Measurements from ENCODE around the gene BCHE.

BCHE gene

DNA sequence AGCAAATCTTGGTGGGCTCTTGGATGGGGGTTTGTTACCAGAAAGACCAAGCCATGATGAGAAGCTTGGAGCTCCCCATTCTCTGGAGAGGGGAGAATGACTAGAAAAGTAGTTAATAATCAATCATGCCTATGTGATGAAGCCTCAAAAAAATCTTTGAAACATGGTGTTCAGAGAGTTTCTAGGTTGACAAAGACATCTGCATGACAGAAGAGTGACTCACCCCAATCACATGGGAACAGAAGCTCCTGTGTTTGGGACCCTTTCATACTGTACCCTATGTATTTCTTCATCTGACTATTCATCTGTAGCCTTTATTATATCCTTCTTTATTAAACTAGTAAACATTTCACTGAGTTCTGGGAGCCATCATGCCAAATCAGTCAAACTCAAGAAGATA is 87.4 kb downstream of the BCHE start:
- TF ChIP-seq, protein P1, sequence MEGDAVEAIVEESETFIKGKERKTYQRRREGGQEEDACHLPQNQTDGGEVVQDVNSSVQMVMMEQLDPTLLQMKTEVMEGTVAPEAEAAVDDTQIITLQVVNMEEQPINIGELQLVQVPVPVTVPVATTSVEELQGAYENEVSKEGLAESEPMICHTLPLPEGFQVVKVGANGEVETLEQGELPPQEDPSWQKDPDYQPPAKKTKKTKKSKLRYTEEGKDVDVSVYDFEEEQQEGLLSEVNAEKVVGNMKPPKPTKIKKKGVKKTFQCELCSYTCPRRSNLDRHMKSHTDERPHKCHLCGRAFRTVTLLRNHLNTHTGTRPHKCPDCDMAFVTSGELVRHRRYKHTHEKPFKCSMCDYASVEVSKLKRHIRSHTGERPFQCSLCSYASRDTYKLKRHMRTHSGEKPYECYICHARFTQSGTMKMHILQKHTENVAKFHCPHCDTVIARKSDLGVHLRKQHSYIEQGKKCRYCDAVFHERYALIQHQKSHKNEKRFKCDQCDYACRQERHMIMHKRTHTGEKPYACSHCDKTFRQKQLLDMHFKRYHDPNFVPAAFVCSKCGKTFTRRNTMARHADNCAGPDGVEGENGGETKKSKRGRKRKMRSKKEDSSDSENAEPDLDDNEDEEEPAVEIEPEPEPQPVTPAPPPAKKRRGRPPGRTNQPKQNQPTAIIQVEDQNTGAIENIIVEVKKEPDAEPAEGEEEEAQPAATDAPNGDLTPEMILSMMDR (IDR thresholded peaks at IDR 0.05): no peak
- no peaks in the 10 kb centered on the region for H3K27me3 Mint-ChIP-seq (ENCODE audit: low read depth, poor library complexity)
- H3K27ac Mint-ChIP-seq: no peak overlapping the region
- DNase-seq: no peak
- no peaks in the 10 kb centered on the region for H3K36me3 Mint-ChIP-seq (ENCODE audit: low read depth)
- H3K4me3 Mint-ChIP-seq: no peak overlapping the region
- H3K9me3 Mint-ChIP-seq: no peaks in the 10 kb centered on the region
- H3K4me1 Mint-ChIP-seq: peaks cover 5% of the 10 kb centered on the region

DNA sequence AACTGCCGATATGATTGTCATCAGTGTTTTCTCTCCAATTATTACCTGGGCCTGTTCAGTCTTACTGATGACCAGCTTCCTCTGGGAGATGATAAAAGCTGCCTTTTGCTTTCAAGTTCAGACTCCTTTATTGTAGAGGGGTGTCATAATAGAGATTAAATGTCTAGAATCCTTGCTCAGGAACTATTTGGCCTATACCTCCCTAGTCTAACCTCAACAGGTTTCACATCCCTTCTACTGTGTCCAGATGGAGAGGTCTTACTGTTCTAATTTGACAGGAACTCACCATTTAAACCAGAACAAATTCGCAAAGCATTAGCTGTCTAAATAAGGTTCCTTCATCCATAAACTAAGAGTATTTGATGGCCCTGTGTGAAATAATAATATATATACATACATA is 88.0 kb downstream of the BCHE start:
- Mint-ChIP-seq H3K27me3 (ENCODE audit: low read depth, poor library complexity) (no peaks in the 10 kb centered on the region), H3K4me1 (peaks cover 5% of the 10 kb centered on the region), H3K4me3 (no peak overlapping the region), H3K9me3 (no peaks in the 10 kb centered on the region), H3K27ac (no peak overlapping the region), H3K36me3 (ENCODE audit: low read depth) (no peaks in the 10 kb centered on the region)
- no peak for DNase-seq
- TF ChIP-seq, protein P1 (IDR thresholded peaks at IDR 0.05): no peak

DNA sequence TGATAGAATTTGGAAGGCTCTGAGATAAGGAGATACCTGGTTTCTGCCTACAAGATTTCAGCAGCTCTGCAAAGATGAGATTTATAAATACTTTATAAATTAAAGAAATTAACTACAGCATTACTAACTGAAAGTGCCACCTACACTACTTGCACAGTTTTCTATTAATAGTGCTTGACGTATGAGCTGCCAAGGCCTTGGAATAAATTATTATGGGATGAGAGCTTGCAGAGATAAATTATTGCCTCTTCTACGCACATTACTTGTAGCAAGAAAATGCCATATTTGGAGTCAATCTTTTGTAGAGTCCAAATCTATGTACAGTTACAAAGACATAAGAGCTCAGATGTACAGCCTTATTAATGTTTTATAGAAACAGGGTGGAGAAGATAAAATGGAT is 89.1 kb downstream of the BCHE start:
- no peaks in the 10 kb centered on the region for H3K9me3 Mint-ChIP-seq
- peaks cover 5% of the 10 kb centered on the region for H3K4me1 Mint-ChIP-seq
- TF ChIP-seq, protein P1 (IDR thresholded peaks at IDR 0.05): no peak
- no peaks in the 10 kb centered on the region for H3K36me3 Mint-ChIP-seq (ENCODE audit: low read depth)
- H3K27me3 Mint-ChIP-seq (ENCODE audit: low read depth, poor library complexity): no peaks in the 10 kb centered on the region
- no peak overlapping the region for H3K27ac Mint-ChIP-seq
- DNase-seq: no peak
- no peak overlapping the region for H3K4me3 Mint-ChIP-seq

DNA sequence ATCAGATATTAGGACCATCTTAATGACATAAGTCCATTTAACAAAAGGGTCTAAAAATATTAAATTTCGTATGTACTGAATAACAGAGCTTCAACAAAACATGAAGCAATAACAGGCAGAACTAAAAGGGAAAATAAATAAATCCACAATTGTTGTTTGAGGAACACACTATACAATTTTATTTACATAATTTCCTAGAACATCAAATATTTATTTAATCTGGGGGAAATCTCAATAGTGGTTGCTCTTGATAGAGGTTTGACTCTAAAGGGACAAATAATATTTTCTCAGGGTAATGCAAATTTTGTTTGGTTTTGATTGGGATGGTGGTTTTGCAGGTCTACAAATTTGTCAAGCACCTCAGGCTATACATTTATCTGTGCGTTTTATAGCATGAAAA is 90.3 kb downstream of the BCHE start:
- Mint-ChIP-seq H3K4me3 (no peak overlapping the region), H3K27me3 (ENCODE audit: low read depth, poor library complexity) (no peaks in the 10 kb centered on the region), H3K4me1 (peaks cover 5% of the 10 kb centered on the region), H3K36me3 (ENCODE audit: low read depth) (no peaks in the 10 kb centered on the region), H3K27ac (no peak overlapping the region), H3K9me3 (no peaks in the 10 kb centered on the region)
- no peak for DNase-seq
- TF ChIP-seq, protein P1 (IDR thresholded peaks at IDR 0.05): no peak

DNA sequence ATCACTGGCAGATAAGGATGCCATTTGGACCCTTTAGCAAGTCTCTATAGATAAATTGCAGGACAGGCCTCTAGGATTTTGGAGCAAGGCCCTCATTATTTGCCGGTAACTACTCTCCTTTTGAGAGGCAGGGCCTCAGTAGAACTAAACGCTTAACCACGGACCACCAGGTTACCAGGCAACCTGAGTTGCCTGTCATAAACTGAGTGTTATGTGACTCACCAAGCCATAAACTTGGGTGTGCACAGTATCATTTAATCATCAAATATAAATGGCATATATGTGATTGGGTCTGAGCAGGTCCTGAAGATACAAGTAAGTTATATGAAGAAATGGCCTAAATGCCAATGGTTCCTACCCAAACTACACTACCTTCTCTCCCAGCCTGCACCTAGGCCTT is 93.2 kb downstream of the BCHE start:
- no peaks in the 10 kb centered on the region for H3K27me3 Mint-ChIP-seq (ENCODE audit: low read depth, poor library complexity)
- H3K27ac Mint-ChIP-seq: no peak overlapping the region
- no peak for DNase-seq

DNA sequence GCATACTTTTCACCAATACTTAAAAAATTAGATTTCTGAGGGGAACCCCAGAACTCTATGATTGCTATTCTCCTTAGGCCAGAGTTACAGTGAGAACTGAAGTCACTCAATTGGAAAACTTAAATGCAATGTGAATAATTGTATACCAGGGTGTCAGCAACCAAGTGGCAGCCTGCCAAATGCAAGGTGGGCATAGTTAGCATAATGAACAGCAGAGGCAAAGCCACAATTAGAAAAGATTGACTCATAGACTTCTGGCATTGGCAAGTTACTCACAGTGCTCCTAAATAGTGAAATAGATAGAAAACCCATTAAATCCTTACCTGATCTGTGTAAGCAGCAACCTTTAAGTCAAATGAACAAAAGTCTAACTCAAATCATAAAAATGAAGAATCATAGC is 94.9 kb downstream of the BCHE start:
- no peak for DNase-seq
- no peak overlapping the region for H3K27ac Mint-ChIP-seq
- H3K27me3 Mint-ChIP-seq (ENCODE audit: low read depth, poor library complexity): no peaks in the 10 kb centered on the region
- no peaks in the 10 kb centered on the region for H3K9me3 Mint-ChIP-seq
- H3K4me1 Mint-ChIP-seq: no peaks in the 10 kb centered on the region
- H3K4me3 Mint-ChIP-seq: no peak overlapping the region
- no peaks in the 10 kb centered on the region for H3K36me3 Mint-ChIP-seq (ENCODE audit: low read depth)
- TF ChIP-seq, protein P1 (IDR thresholded peaks at IDR 0.05): no peak

More for the DNA sequence above, 93.2 kb downstream of the BCHE start:
- no peaks in the 10 kb centered on the region for H3K9me3 Mint-ChIP-seq
- no peak overlapping the region for H3K4me3 Mint-ChIP-seq
- TF ChIP-seq, protein P1 (IDR thresholded peaks at IDR 0.05): no peak
- H3K36me3 Mint-ChIP-seq (ENCODE audit: low read depth): no peaks in the 10 kb centered on the region
- no peaks in the 10 kb centered on the region for H3K4me1 Mint-ChIP-seq
